ENCODE results near the gene TMEM25. TPM values are rescaled to one million over a fixed set of nuclear protein-coding genes. Genes with fewer than 3 reads are reported as not detected.

Gene TMEM25
- total and polyA plus RNA-seq, 8 donors: 15.4 to 33.2 (median 22.7) TPM

DNA sequence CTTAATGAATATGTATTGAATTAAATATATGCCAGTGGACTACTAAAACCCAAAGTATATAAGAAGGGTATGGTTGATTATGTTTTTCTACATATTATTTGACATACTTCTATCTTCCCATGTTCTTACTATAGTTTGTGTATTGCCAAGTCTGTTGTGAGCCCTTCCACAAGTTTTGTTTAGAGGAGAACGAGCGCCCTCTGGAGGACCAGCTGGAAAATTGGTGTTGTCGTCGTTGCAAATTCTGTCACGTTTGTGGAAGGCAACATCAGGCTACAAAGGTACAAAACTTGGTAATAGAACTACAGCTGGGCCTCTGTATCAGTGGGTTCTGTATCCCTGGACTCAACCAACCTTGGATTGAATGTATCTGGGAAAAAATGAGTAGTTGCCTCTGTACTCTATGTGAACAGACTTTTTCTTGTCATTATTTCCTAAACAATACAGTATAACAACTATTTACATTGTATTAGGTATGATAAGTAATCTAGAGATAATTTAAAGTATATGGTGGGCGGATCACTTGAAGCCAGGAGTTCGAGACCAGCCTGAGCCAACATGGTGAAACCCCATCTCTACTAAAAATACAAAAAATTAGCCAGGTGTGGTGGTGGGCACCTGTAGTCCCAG, 42.4 kb upstream of the TMEM25 start:
- DNase-seq (peak in 3 of 4 donors; percentile 47 to 86 (median 69)), ATAC-seq (peak; percentile 89)
- Histone ChIP-seq H3K27ac (no peak overlapping the region), H3K9me3 (no peaks in the 10 kb centered on the region), H3K27me3 (no peaks in the 10 kb centered on the region), H3K4me1 (no peaks in the 10 kb centered on the region), H3K36me3 (peaks cover 0 to 88% of the 10 kb centered on the region in 2 donors), H3K4me3 (no peak overlapping the region)
- intact Hi-C loops (cut with DNase I): loop anchor here (10.0 kb wide), 2 partner anchors 84 to 94 kb away; partner anchors contain the start of gene ATP5MG (in 1 of the 2)
- TF ChIP-seq, protein P1, sequence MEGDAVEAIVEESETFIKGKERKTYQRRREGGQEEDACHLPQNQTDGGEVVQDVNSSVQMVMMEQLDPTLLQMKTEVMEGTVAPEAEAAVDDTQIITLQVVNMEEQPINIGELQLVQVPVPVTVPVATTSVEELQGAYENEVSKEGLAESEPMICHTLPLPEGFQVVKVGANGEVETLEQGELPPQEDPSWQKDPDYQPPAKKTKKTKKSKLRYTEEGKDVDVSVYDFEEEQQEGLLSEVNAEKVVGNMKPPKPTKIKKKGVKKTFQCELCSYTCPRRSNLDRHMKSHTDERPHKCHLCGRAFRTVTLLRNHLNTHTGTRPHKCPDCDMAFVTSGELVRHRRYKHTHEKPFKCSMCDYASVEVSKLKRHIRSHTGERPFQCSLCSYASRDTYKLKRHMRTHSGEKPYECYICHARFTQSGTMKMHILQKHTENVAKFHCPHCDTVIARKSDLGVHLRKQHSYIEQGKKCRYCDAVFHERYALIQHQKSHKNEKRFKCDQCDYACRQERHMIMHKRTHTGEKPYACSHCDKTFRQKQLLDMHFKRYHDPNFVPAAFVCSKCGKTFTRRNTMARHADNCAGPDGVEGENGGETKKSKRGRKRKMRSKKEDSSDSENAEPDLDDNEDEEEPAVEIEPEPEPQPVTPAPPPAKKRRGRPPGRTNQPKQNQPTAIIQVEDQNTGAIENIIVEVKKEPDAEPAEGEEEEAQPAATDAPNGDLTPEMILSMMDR (IDR thresholded peaks at IDR 0.05): peak; percentile 74 to 76

DNA sequence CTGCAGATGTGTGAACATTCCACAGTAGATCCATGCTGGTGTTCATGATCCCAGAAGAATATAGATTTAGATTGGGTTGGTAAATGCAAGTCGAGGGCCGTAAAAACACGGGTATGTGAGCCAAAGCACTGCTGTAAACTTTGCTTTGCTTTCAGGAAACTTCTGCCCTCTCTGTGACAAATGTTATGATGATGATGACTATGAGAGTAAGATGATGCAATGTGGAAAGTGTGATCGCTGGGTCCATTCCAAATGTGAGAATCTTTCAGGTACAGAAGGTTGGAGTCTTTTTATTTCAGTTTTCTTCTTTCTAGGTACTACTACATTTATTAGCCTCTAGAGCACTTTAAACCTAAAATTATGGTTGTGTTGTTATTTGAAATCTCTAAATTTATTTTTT, 40.0 kb upstream of the TMEM25 start:
- Histone ChIP-seq H3K36me3 (peaks cover 0 to 88% of the 10 kb centered on the region in 2 donors), H3K4me3 (no peak overlapping the region), H3K4me1 (no peaks in the 10 kb centered on the region), H3K27me3 (no peaks in the 10 kb centered on the region), H3K9me3 (no peaks in the 10 kb centered on the region), H3K27ac (no peak overlapping the region)
- TF ChIP-seq, protein P1 (IDR thresholded peaks at IDR 0.05): no peak
- no peak for DNase-seq
- ATAC-seq: no peak
- intact Hi-C loops (cut with DNase I): no loop called here

DNA sequence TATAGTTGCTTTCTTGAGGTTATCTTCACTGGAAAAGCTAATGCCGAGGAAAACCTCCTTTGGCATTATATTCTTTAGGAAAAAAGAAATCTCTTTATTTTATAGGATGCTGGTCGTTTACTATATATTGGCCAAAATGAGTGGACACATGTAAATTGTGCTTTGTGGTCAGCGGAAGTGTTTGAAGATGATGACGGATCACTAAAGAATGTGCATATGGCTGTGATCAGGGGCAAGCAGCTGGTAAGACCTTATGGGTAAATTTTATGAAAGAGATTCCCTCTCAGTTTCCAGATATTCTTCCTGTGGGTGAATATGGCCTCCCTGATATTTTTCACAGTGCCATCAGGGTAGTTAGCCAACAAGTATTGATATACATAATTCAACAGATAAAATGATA, 33.2 kb upstream of the TMEM25 start:
- Histone ChIP-seq H3K4me1 (no peaks in the 10 kb centered on the region), H3K27me3 (no peaks in the 10 kb centered on the region), H3K9me3 (no peaks in the 10 kb centered on the region), H3K27ac (no peak overlapping the region), H3K4me3 (no peak overlapping the region), H3K36me3 (peaks cover 3 to 100% of the 10 kb centered on the region in 2 donors)
- no peak for DNase-seq
- TF ChIP-seq, protein P1 (IDR thresholded peaks at IDR 0.05): no peak
- intact Hi-C loops (cut with DNase I): no loop called here
- no peak for ATAC-seq

DNA sequence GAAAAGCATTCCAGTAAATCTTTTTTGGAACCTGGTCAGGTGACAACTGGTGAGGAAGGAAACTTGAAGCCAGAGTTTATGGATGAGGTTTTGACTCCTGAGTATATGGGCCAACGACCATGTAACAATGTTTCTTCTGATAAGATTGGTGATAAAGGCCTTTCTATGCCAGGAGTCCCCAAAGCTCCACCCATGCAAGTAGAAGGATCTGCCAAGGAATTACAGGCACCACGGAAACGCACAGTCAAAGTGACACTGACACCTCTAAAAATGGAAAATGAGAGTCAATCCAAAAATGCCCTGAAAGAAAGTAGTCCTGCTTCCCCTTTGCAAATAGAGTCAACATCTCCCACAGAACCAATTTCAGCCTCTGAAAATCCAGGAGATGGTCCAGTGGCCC, 27.8 kb upstream of the TMEM25 start:
- ATAC-seq (no peak), DNase-seq (no peak)
- Histone ChIP-seq H3K27me3 (no peaks in the 10 kb centered on the region), H3K36me3 (peaks cover 7 to 100% of the 10 kb centered on the region in 2 donors), H3K27ac (no peak overlapping the region), H3K4me3 (no peak overlapping the region), H3K9me3 (no peaks in the 10 kb centered on the region), H3K4me1 (no peaks in the 10 kb centered on the region)
- TF ChIP-seq, protein P1 (IDR thresholded peaks at IDR 0.05): no peak
- intact Hi-C loops (cut with DNase I): no loop called here

DNA sequence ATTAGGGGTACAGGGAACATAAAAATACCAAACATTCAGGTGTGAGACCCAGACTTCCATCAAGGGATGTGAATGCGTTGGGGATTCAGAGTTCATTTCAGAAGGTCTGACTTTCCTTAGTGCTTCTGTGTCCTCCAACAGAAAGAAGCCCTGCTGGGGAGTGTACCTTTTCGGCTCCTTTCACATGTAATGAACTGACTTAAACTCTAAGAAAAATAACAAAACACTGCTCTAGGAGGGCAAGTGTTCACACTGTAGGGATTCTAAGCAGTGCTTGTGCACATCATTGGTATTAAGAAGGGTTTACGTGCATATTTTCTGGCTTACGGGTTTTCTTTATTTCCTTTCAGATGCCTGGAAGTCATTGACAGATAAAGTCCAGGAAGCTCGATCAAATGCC, 19.4 kb upstream of the TMEM25 start:
- DNase-seq: no peak
- TF ChIP-seq, protein P1 (IDR thresholded peaks at IDR 0.05): no peak
- Histone ChIP-seq H3K36me3 (peaks cover 4 to 100% of the 10 kb centered on the region in 2 donors), H3K4me1 (no peaks in the 10 kb centered on the region), H3K27me3 (no peaks in the 10 kb centered on the region), H3K27ac (no peak overlapping the region), H3K4me3 (no peak overlapping the region), H3K9me3 (no peaks in the 10 kb centered on the region)
- ATAC-seq: no peak
- intact Hi-C loops (cut with DNase I): no loop called here
